IMR-90 (cell line): Measurements from ENCODE around the gene TENT5C.

ENCODE experiments used
- BHLHE40 ChIP-seq: fragments of 150-350 bp; IDR thresholded peaks from 2 replicates; pipeline ENCODE4 v1.6.1; 2016; ENCODE audit warnings: mild to moderate bottlenecking, low read depth, low read length
- CEBPB ChIP-seq: IDR thresholded peaks from 2 replicates; pipeline ENCODE4 v1.6.1; 2012; ENCODE audit warnings: low read depth, low read length, improper control_type of control experiment
- CHD1 ChIP-seq: IDR thresholded peaks from 2 replicates; pipeline ENCODE4 v1.6.1; 2012; ENCODE audit warnings: low read depth, low read length, improper control_type of control experiment
- FOS ChIP-seq: fragments of 150-350 bp; IDR thresholded peaks from 2 replicates; pipeline ENCODE4 v1.6.1; 2016; ENCODE audit warnings: low read depth, low read length
- MAFK ChIP-seq: IDR thresholded peaks from 2 replicates; pipeline ENCODE4 v1.6.1; 2012; ENCODE audit warnings: low read depth, low read length, improper control_type of control experiment
- MXI1 ChIP-seq: IDR thresholded peaks from 2 replicates; pipeline ENCODE4 v1.6.1; 2012; ENCODE audit warnings: low read depth, mild to moderate bottlenecking, low read length, moderate library complexity, borderline replicate concordance
- NFE2L2 ChIP-seq: fragments of 150-350 bp; IDR thresholded peaks from 2 replicates; pipeline ENCODE4 v1.6.1; 2016; ENCODE audit warnings: low read depth, mild to moderate bottlenecking, low read length
- POLR2A ChIP-seq: IDR thresholded peaks from 2 replicates; pipeline ENCODE4 v1.6.1; 2012; ENCODE audit warnings: mild to moderate bottlenecking, low read depth, low read length
- RAD21 ChIP-seq: IDR thresholded peaks from 2 replicates; pipeline ENCODE4 v1.6.1; 2012; ENCODE audit warnings: low read length, improper control_type of control experiment
- RCOR1 ChIP-seq: IDR thresholded peaks from 2 replicates; pipeline ENCODE4 v1.6.1; 2012; ENCODE audit warnings: mild to moderate bottlenecking, low read length, improper control_type of control experiment; ENCODE audit not compliant: insufficient replicate concordance
- RFX5 ChIP-seq: IDR thresholded peaks from 2 replicates; pipeline ENCODE4 v1.8.0; 2012; ENCODE audit warnings: low read depth, mild to moderate bottlenecking, low read length, moderate library complexity
- TF ChIP-seq, protein P1 (sequence below): conservative IDR thresholded peaks from 2 replicates; pipeline ENCODE4 v1.5.1; 2012; ENCODE audit warnings: mild to moderate bottlenecking, low read depth, low read length, improper control_type of control experiment

- TF ChIP-seq, protein P1, sequence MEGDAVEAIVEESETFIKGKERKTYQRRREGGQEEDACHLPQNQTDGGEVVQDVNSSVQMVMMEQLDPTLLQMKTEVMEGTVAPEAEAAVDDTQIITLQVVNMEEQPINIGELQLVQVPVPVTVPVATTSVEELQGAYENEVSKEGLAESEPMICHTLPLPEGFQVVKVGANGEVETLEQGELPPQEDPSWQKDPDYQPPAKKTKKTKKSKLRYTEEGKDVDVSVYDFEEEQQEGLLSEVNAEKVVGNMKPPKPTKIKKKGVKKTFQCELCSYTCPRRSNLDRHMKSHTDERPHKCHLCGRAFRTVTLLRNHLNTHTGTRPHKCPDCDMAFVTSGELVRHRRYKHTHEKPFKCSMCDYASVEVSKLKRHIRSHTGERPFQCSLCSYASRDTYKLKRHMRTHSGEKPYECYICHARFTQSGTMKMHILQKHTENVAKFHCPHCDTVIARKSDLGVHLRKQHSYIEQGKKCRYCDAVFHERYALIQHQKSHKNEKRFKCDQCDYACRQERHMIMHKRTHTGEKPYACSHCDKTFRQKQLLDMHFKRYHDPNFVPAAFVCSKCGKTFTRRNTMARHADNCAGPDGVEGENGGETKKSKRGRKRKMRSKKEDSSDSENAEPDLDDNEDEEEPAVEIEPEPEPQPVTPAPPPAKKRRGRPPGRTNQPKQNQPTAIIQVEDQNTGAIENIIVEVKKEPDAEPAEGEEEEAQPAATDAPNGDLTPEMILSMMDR = no peak
- TF ChIP-seq FOS (no peak), POLR2A (no peak), RFX5 (no peak), CEBPB (no peak), BHLHE40 (no peak), MAFK (no peak), CHD1 (no peak), RAD21 (no peak), MXI1 (no peak), RCOR1 (no peak), NFE2L2 (no peak)
Observed at GRCh38 chr1:117656202-117656641, 50.4 kb downstream of the TENT5C start.
